Mesendoderm (in vitro differentiated cells): ENCODE results near the gene POLG.

Source experiments
- DNase-seq: peaks from one replicate; pipeline ENCODE4 v3.0.0; 2013
- H2AK5ac ChIP-seq: 2 replicates; pipeline ENCODE4 v1.6.1; 2013; ENCODE audit warnings: low read length, inconsistent platforms
- H2BK120ac ChIP-seq: 2 replicates; pipeline ENCODE4 v1.6.1; 2013; ENCODE audit warnings: low read depth, mild to moderate bottlenecking, low read length, moderate library complexity, mixed read lengths
- H2BK15ac ChIP-seq: replicated peaks from 2 replicates; pipeline ENCODE4 v1.6.1; 2013; ENCODE audit warnings: low read depth, mild to moderate bottlenecking, moderate library complexity
- H2BK5ac ChIP-seq: 2 replicates; pipeline ENCODE4 v1.6.1; 2013; ENCODE audit warnings: low read length, inconsistent platforms
- H3K18ac ChIP-seq: 2 replicates; pipeline ENCODE4 v1.6.1; 2013; ENCODE audit warnings: mild to moderate bottlenecking, low read length, mixed read lengths
- H3K23ac ChIP-seq: one replicate; pipeline ENCODE4 v1.6.1; 2013; ENCODE audit warnings: low read length
- H3K27ac ChIP-seq: 2 replicates; pipeline ENCODE4 v1.5.1; 2013; ENCODE audit warnings: low read depth, mild to moderate bottlenecking, inconsistent platforms, low read length, moderate library complexity
- H3K27me3 ChIP-seq: 2 replicates; pipeline ENCODE4 v1.6.1; 2013; ENCODE audit warnings: low read length, control low read depth, mild to moderate bottlenecking, inconsistent platforms; ENCODE audit not compliant: insufficient read depth, poor library complexity
- H3K36me3 ChIP-seq: 2 replicates; pipeline ENCODE4 v1.6.1; 2013; ENCODE audit warnings: low read length, inconsistent platforms; ENCODE audit not compliant: control insufficient read depth, insufficient read depth
- H3K4ac ChIP-seq: one replicate; pipeline ENCODE4 v1.6.1; 2013; ENCODE audit warnings: low read depth, mild to moderate bottlenecking, low read length, moderate library complexity
- H3K4me1 ChIP-seq: 2 replicates; pipeline ENCODE4 v1.6.1; 2013; ENCODE audit warnings: low read depth, low read length, inconsistent platforms; ENCODE audit not compliant: control insufficient read depth
- H3K4me2 ChIP-seq: 2 replicates; pipeline ENCODE4 v1.6.1; 2013; ENCODE audit warnings: low read length
- H3K4me3 ChIP-seq: 2 replicates; pipeline ENCODE4 v1.5.1; 2013; ENCODE audit warnings: mild to moderate bottlenecking, low read length
- H3K56ac ChIP-seq: one replicate; pipeline ENCODE4 v1.6.1; 2013; ENCODE audit warnings: low read length
- H3K79me1 ChIP-seq: 2 replicates; pipeline ENCODE4 v1.6.1; 2013; ENCODE audit warnings: low read length, inconsistent platforms
- H3K79me2 ChIP-seq: 2 replicates; pipeline ENCODE4 v1.6.1; 2013; ENCODE audit warnings: mild to moderate bottlenecking, low read length; ENCODE audit not compliant: control insufficient read depth, insufficient read depth
- H3K9ac ChIP-seq: 2 replicates; pipeline ENCODE4 v1.6.1; 2013; ENCODE audit warnings: low read length, inconsistent platforms
- H4K5ac ChIP-seq: one replicate; pipeline ENCODE4 v1.6.1; 2013; ENCODE audit warnings: low read length
- H4K8ac ChIP-seq: one replicate; pipeline ENCODE4 v1.6.1; 2013; ENCODE audit warnings: low read depth, mild to moderate bottlenecking, control low read depth, low read length, moderate library complexity
- WGBS: extraction: QIAGEN DNeasy Blood & Tissue Kit; methylation state at CpG from one replicate; pipeline ENCODE4 v1.1.7; 2013; ENCODE audit warnings: low lambda C conversion rate, missing lambda C conversion rate; ENCODE audit not compliant: insufficient coverage; ENCODE audit errors: extremely low coverage; 5-methylcytosine and 5-hydroxymethylcytosine counted together

The POLG gene

GRCh38 chr15:89330881-89331595 is 3.6 kb downstream of the POLG start:
- H3K36me3 ChIP-seq: peaks cover 32% of the 10 kb centered on the region
- peaks cover 28% of the 10 kb centered on the region for H3K79me1 ChIP-seq
- WGBS: no CpG with 5 or more reads among the region's 7 CpGs
- DNase-seq: no peak
- H3K4ac ChIP-seq: no peak overlapping the region
- no peak overlapping the region for H3K18ac ChIP-seq
- H3K4me2 ChIP-seq: no peak overlapping the region
- no peak overlapping the region for H4K8ac ChIP-seq
- H3K27me3 ChIP-seq: no peaks in the 10 kb centered on the region
- H3K23ac ChIP-seq: no peak overlapping the region
- no peak overlapping the region for H2BK5ac ChIP-seq
- no peak overlapping the region for H2BK15ac ChIP-seq
- H3K79me2 ChIP-seq: peaks cover 18% of the 10 kb centered on the region
- no peak overlapping the region for H2AK5ac ChIP-seq
- no peaks in the 10 kb centered on the region for H3K4me1 ChIP-seq
- no peak overlapping the region for H3K4me3 ChIP-seq
- H3K27ac ChIP-seq: no peak overlapping the region
- H3K56ac ChIP-seq: no peak overlapping the region
- no peak overlapping the region for H4K5ac ChIP-seq
- H3K9ac ChIP-seq: peak overlapping the region; percentile 26
- no peak overlapping the region for H2BK120ac ChIP-seq

- Histone ChIP-seq H3K56ac (no peak overlapping the region), H2BK5ac (no peak overlapping the region), H3K4me2 (no peak overlapping the region), H3K9ac (no peak overlapping the region), H2BK120ac (no peak overlapping the region), H3K23ac (no peak overlapping the region), H3K4me1 (no peaks in the 10 kb centered on the region), H3K4me3 (no peak overlapping the region), H3K18ac (no peak overlapping the region), H3K4ac (no peak overlapping the region), H2AK5ac (no peak overlapping the region), H3K27ac (no peak overlapping the region), H4K5ac (no peak overlapping the region), H3K79me2 (peaks cover 18% of the 10 kb centered on the region), H3K36me3 (peaks cover 32% of the 10 kb centered on the region), H4K8ac (no peak overlapping the region), H3K27me3 (no peaks in the 10 kb centered on the region), H3K79me1 (peaks cover 28% of the 10 kb centered on the region), H2BK15ac (no peak overlapping the region)
- no CpG with 5 or more reads among the region's 6 CpGs for WGBS
- no peak for DNase-seq
Observed at GRCh38 chr15:89330119-89330518, 4.5 kb downstream of the POLG start.

- peaks cover 28% of the 10 kb centered on the region for H3K79me1 ChIP-seq
- no peak overlapping the region for H3K4ac ChIP-seq
- H3K27me3 ChIP-seq: no peaks in the 10 kb centered on the region
- peaks cover 34% of the 10 kb centered on the region for H3K36me3 ChIP-seq
- H2BK5ac ChIP-seq: no peak overlapping the region
- no peak overlapping the region for H3K23ac ChIP-seq
- no peak overlapping the region for H2AK5ac ChIP-seq
- no peak overlapping the region for H3K56ac ChIP-seq
- peaks cover 18% of the 10 kb centered on the region for H3K79me2 ChIP-seq
- H2BK120ac ChIP-seq: no peak overlapping the region
- DNase-seq: no peak
- WGBS: no CpG with 5 or more reads among the region's 8 CpGs
- no peak overlapping the region for H3K4me2 ChIP-seq
- H4K8ac ChIP-seq: no peak overlapping the region
- no peaks in the 10 kb centered on the region for H3K4me1 ChIP-seq
- H3K9ac ChIP-seq: no peak overlapping the region
- no peak overlapping the region for H3K18ac ChIP-seq
- H3K27ac ChIP-seq: no peak overlapping the region
- H2BK15ac ChIP-seq: no peak overlapping the region
- H4K5ac ChIP-seq: no peak overlapping the region
- no peak overlapping the region for H3K4me3 ChIP-seq
Observed at GRCh38 chr15:89329329-89330084, 5.1 kb downstream of the POLG start.

- no peak overlapping the region for H4K8ac ChIP-seq
- H3K4me1 ChIP-seq: no peaks in the 10 kb centered on the region
- peaks cover 24% of the 10 kb centered on the region for H3K79me1 ChIP-seq
- H2AK5ac ChIP-seq: no peak overlapping the region
- no peak overlapping the region for H3K9ac ChIP-seq
- H3K23ac ChIP-seq: no peak overlapping the region
- no peak overlapping the region for H3K4me3 ChIP-seq
- no CpG with 5 or more reads among the region's 13 CpGs for WGBS
- H3K79me2 ChIP-seq: peaks cover 14% of the 10 kb centered on the region
- H2BK120ac ChIP-seq: no peak overlapping the region
- H3K27ac ChIP-seq: no peak overlapping the region
- H3K4ac ChIP-seq: no peak overlapping the region
- H3K4me2 ChIP-seq: no peak overlapping the region
- DNase-seq: no peak
- H3K36me3 ChIP-seq: peaks cover 41% of the 10 kb centered on the region
- no peak overlapping the region for H2BK5ac ChIP-seq
- no peak overlapping the region for H3K18ac ChIP-seq
- H4K5ac ChIP-seq: no peak overlapping the region
- H2BK15ac ChIP-seq: no peak overlapping the region
- H3K27me3 ChIP-seq: no peaks in the 10 kb centered on the region
- no peak overlapping the region for H3K56ac ChIP-seq
Observed at GRCh38 chr15:89328398-89329254, 6.0 kb downstream of the POLG start.

GRCh38 chr15:89327113-89327512 is 7.5 kb downstream of the POLG start:
- no peak for DNase-seq
- no peak overlapping the region for H3K9ac ChIP-seq
- H3K56ac ChIP-seq: no peak overlapping the region
- H3K23ac ChIP-seq: no peak overlapping the region
- H3K79me1 ChIP-seq: peaks cover 18% of the 10 kb centered on the region
- no peak overlapping the region for H4K8ac ChIP-seq
- H3K27ac ChIP-seq: no peak overlapping the region
- no peak overlapping the region for H3K4me3 ChIP-seq
- peaks cover 47% of the 10 kb centered on the region for H3K36me3 ChIP-seq
- no peaks in the 10 kb centered on the region for H3K4me1 ChIP-seq
- no peak overlapping the region for H3K4me2 ChIP-seq
- no peak overlapping the region for H3K4ac ChIP-seq
- no peak overlapping the region for H4K5ac ChIP-seq
- WGBS: no CpG with 5 or more reads among the region's 6 CpGs
- H2BK120ac ChIP-seq: no peak overlapping the region
- H2BK5ac ChIP-seq: no peak overlapping the region
- H2BK15ac ChIP-seq: no peak overlapping the region
- no peaks in the 10 kb centered on the region for H3K27me3 ChIP-seq
- no peak overlapping the region for H3K18ac ChIP-seq
- H2AK5ac ChIP-seq: no peak overlapping the region
- H3K79me2 ChIP-seq: peaks cover 6% of the 10 kb centered on the region
